Activated naive CD4-positive, alpha-beta T cell (primary cell): ENCODE data around the gene BCL7A.
"Not testable (repeated sequence)": the region's sequence is repeated elsewhere in the genome, so short reads cannot be mapped to it uniquely, and the experiment has no call there.

Experiments used
- DNase-seq, 4 experiments: peaks; one replicate each; lab custom pipeline; 2025; lab: John Stamatoyannopoulos, UW

BCL7A gene

DNA sequence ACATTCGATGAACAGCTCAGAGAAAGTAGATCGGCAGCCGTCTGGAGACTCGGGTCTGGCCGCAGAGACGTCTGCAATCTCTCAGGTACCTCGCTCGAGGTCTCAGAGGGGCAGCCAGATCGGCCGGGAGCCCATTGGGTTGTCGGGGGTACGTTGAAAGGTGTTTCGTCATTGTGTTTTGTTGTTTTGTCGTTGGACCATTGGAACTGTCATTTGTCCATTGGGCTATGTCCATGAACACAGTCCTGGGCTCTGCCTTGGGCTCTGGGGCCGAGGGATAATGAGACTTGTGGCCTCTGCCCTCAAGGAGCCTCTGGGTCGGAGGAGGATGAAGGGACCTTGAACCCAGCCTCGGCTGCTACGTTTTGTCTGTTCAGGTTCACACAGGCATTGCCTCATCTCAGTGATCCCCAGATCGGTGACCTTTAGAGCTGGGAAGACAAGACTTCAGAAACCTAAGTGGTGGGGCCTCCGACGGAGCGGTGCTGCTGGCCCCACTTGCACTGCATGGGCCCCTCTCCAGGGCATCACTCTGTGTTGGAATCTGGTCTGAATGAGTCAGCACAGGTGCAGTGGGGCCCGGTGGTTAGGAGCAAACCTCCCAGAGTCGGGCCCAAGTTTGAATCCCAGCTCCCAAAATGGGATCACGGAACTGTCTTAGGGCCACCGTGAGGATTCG, 33.3 kb downstream of the BCL7A start:
- no peak for DNase-seq

DNA sequence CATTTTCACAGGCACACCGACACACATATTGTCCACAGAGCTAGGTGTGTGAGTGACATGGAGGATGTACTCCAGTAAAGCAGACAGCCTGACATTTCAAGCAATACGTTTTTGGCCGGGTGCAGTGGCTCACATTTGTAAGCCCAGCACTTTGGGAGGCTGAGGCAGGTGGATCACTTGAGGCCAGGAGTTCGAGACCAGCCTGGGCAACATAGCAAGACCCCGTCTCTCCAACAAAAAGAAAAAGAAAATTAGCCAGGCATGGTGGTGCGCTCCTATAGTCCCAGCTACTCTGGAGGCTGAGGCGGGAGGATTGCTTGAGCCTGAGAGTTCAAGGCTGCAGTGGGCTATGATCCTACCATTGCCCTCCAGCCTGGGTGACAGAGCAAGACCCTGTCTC, 34.7 kb downstream of the BCL7A start:
- not testable (repeated sequence) for DNase-seq

DNA sequence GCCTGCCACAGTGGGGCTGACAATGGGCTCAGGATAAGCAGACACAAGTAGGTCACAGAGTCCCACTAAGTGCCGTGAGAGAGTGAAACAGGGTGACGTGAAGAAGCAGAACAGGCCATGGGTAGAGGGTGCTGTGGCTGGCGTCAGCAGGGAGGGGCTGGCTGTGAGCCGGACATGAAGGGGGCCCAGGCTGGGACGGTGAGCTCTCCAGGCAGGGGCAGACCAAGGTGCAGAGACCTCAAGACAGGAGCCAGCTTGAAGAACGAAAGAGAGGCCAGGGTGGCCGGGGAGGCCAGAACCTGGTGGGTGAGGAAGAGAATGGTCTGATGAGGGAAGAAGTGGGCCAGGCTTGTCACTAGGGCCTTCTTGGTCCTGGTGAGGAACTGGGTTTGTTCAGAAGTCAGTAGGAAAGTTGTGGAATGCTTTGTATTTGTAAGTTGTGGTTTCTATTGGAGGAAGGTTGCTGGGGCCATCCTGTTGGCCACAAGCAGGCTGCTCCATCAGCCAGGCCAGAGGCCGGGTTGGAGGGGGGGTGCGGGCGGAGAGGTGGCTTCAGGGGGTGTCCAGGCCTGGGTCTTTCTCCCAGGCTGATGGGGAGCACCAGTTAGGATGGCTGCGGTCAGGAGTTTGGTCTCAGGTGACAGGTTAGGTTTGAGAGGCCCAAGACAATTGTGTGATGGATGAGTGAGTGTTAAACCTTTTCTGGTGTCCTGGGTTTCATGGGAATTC, 35.5 kb downstream of the BCL7A start:
- no peak for DNase-seq

DNA sequence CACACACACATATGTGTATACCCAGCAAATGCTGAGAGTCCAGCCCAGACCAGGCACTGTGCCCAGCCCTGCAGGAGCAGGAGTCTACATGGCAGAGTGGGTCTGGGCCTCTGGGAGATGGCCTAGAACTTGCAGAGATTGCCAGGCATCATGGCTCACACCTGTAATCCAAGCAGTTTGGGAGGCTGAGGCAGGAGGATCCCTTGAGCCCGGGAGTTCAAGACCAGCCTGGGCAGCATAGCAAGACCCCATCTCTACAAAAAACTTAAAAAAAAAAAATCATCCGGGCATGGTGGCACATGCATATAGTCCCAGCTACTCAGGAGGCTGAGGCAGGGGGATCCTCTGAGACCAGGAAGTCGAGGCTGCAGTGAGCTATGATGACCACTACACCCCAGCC, 36.1 kb downstream of the BCL7A start:
- no peak for DNase-seq

DNA sequence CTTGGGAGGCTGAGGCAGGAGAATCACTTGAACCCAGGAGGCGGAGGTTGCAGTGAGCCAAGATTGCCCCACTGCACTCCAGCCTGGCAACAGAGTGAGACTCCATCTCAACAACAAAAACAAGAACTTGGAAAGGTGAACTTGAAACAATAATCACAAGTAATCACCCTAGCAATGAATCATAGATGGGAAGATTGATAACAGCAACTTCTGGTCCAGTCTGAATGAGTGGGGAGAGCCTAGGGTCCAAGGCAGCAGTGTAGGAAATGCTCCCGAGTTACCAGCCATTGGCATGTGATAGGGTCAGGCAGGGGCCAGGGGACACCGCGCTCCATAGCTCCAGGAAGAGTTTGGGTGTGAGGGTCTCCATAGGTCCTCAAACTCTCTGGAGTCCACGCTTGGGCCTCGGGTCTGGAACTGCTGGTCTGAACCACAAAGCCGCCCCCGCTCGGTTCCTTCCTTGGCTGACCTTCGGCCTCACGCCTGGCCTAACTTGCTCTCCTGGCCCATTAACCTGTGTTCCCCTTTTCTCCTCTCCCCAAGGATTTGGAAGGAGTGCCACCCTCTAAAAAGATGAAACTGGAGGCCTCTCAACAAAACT, 37.0 kb downstream of the BCL7A start:
- no peak for DNase-seq

DNA sequence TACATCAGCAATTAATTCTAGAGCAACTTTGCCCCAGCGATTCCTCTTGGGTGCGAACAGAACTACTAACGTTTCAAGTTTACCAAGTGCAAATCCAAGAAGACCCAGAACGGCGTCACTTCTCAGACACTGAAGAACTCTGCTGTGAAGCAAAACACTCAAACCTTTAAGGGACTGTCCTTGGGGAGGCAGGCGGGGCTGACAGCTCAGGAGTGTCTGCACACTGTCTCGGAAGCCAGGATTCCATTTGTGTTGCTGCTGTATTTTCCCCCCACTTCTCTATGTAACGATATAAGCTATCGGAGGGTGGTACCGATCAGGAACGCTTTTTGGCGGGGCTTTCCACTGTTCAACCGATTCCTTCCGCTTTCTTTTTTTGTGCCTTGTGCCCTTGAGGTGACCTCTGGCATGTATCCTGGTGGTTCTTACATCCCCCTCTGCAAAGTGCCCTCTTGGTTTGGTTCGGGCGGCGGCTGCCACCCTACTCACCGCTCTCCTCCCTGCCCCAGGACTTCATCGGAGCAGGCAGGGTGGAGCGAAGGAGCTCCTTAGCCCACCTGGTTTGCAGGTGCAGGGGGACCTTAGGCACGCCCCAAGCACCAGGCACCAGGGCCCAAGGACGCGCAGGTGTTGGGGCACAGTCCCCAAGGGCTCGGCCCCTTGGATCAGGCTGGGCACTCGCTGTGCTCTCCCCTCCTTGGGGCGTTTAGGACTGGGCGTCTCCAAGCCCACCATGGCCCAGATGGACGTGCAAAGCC, 37.7 kb downstream of the BCL7A start:
- no peak for DNase-seq

DNA sequence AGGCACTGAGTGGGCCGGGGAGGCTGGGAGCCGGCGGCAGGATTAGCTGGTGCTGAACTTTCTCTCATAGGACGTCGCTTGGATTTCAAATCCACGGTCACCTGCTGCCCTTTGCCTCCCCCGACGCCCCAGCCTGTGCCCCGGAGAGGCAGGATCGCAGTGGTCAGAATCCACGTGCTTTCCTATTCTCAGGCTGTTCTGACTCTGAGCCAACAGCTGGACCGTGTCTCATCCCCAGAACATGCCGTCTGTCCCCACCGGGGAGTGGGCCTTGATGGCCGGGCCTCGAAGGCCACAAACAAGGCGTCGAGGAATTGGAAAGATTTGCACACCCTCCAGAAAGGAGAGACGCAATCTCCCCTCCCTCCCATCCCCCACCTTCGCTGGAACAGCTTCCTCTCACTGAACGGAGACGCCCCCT, 38.4 kb downstream of the BCL7A start:
- no peak for DNase-seq

DNA sequence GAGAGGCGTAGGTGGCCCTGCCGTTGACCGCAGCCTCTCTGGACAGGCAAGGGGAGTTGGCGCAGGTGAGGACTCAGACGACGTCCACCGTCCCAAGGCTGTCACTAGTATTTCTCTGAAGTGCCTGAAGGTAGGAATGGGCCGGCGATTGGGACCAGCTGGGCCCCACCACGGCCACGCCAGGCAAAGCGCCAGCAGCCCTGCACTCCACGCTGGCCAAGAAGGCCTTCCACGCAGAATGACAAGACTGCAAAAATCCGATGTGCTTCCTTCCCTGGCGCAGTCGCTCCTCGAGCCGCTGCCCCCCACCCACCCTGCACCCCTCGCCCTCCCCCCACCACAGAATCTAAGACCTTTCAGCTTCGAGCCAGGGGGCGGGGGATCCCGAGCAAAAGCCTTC, 39.6 kb downstream of the BCL7A start:
- DNase-seq = no peak

DNA sequence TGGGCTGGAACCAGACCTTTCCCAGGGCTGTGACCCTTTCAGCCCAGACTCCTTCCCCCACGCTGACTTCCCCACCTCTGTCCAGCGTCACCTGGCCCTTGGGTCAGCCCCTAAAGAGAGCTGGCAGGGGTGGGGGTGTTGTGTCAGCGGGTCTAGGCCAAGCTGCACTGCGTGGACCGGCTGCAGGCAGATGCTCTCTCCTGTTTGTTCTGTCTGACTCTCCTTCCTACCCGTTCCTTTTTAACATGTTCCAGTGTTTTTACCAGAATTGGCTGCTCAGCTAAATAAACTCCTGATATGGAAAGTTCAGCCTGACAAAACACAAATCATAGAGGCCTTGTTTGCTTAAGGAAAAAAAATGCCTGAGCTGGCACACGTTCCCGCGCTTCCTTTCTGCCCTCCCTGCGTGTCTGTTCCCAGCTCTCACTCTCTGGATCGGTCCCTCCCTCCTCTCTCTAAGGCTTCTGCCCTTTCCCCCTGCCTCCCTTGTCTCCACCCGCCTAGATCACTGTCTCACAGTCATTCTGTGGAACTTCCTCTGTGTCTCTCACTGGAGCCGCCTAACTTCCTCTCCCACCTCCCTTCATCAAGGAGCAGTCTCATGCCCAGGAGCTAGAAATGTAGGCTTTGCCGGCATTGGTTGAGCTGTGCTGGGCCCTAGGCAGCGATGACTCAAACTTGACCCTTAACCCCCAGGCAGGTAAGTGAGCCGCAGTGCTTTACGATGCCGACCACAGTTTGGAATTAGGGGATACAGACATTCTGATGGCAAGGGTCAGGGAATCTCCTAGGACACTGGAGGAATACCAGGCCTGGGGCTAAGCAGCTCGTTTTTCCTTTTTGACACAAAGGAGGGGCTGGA, 41.4 kb downstream of the BCL7A start:
- DNase-seq = no peak

DNA sequence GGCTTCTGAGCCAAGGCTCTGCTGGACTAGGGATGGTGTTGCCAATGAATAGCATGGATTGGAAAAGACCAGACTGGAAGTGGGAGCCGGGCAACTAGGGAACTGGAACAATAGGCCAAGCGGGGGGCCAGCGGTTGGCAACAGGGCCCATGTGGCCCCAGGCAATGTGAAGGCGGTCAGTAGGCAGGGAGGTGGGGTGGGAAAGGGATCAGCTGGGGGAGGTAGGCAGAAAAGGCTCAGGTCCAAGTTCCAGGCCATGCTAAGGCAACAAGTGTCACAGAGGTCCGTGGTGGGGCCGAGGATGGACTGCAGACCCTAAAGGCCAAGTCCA, 42.0 kb downstream of the BCL7A start:
- no peak for DNase-seq

DNA sequence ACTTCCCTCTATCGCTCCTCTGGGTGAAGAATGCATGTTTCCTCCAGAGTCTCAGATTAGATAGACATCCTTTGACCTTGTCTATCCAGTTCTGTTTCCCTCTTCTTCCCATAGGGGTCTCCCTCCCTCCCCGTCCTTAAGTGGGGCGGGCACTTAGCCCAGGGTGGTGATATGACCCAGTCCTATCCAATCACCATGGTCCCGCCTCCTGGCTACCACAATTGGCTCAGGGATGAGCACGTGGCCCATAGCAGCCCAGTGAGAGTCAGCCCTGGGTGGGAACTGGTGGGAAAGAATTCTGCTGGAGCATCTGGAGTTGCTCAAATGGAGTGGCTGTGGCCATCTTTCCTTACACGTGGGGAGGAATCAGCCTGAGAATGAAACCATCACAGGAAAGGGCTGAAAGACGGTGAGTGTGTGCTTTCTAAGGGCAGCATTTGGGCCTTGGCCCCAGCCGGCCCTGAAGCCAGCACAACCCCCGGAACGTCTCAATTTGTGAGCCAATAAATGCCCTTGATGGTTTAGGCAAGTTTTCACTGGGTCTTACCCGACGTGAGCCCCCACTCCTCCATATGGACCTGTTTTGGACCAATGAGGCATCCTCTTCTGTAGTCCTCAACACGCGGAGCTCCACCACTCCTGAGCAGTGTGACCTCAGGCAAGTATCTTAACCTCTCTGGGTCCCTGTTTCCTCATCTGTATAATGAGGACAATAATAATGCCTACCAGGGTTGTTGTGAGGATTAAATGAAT, 42.5 kb downstream of the BCL7A start:
- no peak for DNase-seq

DNA sequence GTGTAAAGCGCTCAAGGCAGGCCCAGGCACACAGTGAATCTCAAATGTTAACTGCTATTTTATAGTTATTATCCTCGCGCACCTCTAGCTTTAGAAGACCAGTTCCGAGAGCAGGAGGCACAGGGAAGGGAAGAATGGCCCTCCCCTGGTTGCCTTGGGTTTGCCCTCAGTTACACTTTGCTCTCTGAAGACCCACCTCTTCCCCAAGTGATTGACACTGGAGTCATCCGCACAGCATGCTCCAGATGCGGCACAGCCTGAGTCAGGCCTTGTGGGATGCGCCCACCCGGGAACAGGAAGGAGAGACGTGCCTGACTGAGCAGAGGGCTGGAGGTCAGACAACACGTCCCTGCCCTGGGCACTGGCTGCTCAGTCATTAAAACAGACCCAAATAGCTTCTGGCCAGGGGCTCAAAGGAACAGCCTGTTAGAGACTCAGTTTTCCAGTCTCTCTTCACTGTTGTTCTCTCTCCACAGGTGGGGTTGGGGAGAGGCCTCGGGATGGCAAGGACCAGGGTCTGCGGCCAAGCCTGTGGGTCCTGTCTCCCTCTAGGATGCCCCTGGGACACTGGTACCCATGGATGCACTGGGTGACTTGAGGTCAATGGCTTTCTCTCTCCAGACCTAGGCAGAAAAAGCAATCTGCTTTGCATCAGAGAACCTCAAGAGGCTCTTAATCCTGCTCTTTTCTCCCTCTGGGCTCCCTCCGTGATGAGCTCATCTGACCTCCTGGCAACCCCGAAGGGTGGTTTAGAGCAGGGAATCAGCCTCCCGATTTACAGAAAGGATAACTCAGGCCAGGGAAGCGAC, 43.3 kb downstream of the BCL7A start:
- no peak for DNase-seq

DNA sequence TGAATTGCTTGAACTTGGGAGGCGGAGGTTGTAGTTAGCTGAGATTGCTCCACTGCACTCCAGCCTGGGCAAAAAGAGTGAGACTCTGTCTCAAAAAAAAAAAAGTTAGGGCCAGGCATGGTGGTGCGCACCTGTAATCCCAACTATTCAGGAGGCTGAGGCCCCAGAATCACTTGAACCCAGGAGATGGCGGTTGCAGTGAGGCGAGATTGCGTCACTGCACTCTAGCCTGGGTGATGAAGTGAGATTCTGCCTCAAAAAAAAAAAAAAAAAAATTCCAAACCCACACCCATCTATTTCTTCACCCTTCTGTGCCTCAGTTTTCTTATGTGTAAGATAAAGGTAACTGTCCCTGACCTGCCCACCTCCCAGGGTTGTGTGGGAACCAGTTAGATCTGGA, 45.9 kb downstream of the BCL7A start:
- DNase-seq = no peak

DNA sequence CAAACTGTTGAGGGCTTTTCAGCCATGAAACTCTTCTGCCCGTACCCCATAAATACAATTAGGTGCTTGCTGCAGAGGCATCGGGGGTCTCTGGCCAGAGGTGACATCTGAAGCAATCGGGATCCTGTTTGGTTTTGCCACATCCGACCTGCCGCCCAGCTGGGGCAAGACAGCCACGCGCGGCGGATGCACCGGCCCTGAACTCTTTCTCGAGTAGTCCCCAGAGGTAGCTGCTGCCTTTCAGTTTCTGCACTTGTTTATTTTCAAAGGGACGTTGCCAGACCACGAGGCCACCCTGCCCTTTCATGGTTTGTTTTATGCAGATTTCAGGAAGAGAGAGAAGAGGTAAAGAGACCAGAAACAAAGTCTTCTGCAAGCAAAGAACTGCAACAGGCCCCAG, 46.3 kb downstream of the BCL7A start:
- peak in 1 of 4 experiments; percentile 10 for DNase-seq

DNA sequence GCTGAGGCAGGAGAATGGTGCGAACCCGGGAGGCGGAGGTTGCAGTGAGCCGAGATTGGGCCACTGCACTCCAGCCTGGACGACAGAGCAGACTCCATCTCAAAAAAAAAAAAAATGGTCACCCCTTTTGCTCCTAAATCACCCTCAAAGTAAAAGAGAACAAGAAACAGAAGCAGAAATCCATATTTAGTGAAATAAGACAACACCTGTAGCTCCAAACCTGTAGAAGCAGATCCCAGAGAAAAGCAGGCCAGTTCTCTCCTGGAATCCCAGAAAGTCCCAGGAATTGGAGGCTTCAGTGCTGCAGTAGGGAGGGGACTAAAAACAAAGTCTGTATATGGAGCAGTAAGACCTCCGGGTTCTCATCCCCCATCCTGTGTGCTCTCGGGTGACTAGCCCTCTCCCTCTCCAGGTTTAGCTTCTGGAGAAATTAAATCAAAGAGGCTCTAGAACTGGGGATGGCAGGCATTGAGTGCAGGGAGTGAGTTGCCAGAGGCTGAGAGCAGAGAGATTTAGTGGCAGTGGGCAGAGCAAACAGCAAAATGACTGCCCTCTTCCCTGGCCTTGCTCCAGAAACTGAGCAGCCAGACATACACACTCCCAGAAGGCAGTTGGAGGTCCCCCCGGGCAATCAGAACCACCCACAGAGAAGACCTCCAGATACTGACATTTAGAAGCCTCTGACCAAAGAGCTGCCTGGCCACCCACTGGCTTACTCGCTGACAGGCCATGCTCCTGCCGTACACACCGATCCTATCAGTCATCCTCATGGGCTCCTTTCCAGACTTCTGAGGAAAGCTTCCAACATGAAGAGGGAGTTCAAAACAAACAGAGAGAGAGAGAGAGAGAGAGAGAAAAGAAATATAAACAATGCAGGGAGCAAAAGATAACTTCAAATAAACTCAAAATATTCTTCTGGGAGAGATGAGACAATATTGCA, 50.6 kb downstream of the BCL7A start:
- no peak for DNase-seq

DNA sequence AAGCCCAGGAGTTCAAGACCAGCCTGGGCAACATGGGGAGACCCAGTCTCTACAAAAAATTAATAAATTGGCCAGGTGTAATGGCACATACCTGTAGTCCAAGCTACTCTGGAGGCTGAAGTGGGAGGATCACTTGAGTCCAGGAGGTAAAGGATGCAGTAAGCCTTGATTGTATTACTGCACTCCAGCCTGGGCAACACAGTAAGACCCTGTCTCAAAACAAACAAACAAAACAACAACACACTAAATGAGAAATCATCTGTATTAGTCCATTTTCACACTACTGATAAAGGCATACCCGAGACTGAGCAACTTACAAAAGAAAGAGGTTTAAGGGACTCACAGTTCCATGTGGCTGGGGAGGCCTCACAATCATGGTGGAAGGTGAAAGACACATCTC, 52.1 kb downstream of the BCL7A start:
- DNase-seq = no peak

DNA sequence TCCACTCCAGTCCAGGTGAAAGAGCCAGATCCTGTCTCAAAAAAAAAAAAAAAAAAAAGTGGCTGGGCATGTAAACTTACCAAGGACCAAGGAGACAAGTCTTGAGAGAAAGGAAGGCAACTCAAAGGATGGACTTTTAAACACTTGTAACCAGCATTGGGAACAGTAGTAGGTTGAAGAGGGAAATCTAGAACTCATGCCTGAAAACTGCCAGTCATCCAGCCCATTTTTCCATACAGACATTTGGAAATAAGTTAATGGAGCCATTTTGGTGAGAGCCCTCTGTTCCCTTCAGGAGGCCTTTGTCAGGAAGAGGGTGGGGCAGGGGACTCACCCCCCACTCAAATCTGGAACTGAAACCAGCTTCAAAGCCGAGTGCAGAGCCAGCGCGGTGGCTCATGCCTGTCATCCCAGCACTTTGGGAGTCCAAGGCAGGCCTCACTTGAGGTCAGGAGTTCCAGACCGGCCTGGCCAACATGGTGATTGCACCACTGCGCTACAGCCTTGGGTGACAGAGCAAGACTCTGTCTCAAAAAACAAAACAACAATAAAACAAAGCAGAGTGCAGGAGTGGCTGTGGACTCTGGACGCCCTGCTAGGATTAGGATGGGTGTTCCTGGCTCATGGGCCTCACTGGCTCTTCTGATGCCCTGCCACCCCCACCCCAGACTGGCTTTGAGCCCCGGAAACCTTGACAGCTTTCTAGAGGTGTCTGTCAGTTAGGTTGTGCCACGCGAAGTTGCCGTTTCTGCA, 55.2 kb downstream of the BCL7A start:
- DNase-seq = no peak
